Liver (tissue), 9 donors: Measurements from ENCODE around the gene SIPA1L2. TPM values are rescaled to one million over a fixed set of nuclear protein-coding genes. Genes with fewer than 3 reads are reported as not detected.

Experiments used
- DNase-seq: peaks from one replicate; pipeline ENCODE4 v3.0.0-alpha.2; 2017; ENCODE audit warnings: low spot score
- H3K27ac ChIP-seq, 2 donors: one replicate each; pipeline ENCODE4 v1.7.0; 2013; ENCODE audit warnings: inconsistent platforms in 2 of 2, low read length in 2 of 2, control low read depth in 1 of 2, low read depth in 1 of 2, mild to moderate bottlenecking in 1 of 2
- H3K27me3 ChIP-seq, 4 donors: one replicate each; pipeline versions ENCODE4 v1.6.1 to v1.7.0; 2013; ENCODE audit warnings: low read length in 3 of 4, inconsistent platforms in 1 of 4, mild to moderate bottlenecking in 1 of 4, moderate library complexity in 1 of 4; ENCODE audit not compliant: control insufficient read depth in 4 of 4, insufficient read depth in 4 of 4
- H3K36me3 ChIP-seq, 4 donors: one replicate each; pipeline versions ENCODE4 v1.6.1 to v1.7.0; 2013; ENCODE audit warnings: low read length in 3 of 4, mild to moderate bottlenecking in 3 of 4, low read depth in 1 of 4, moderate library complexity in 1 of 4; ENCODE audit not compliant: control insufficient read depth in 4 of 4, insufficient read depth in 3 of 4
- H3K4me1 ChIP-seq, 4 donors: one replicate each; pipeline versions ENCODE4 v1.6.1 to v1.7.0; 2013; ENCODE audit warnings: low read length in 3 of 4, mild to moderate bottlenecking in 3 of 4, moderate library complexity in 1 of 4; ENCODE audit not compliant: control insufficient read depth in 4 of 4, insufficient read depth in 4 of 4
- H3K4me3 ChIP-seq, 3 donors: one replicate each; pipeline versions ENCODE4 v1.6.1 to v1.7.0; 2013; ENCODE audit warnings: low read length in 3 of 3, control low read depth in 1 of 3, low read depth in 1 of 3, mild to moderate bottlenecking in 1 of 3
- H3K9ac ChIP-seq, 2 donors: one replicate each; pipeline ENCODE4 v1.7.0; 2013; ENCODE audit warnings: low read length in 2 of 2, mild to moderate bottlenecking in 2 of 2, moderate library complexity in 2 of 2, control low read depth in 1 of 2, low read depth in 1 of 2
- H3K9me3 ChIP-seq, 4 donors: one replicate each; pipeline versions ENCODE4 v1.6.1 to v1.7.0; 2013; ENCODE audit warnings: low read length in 3 of 4; ENCODE audit not compliant: control insufficient read depth in 4 of 4
- FOXA1 ChIP-seq: IDR thresholded peaks from 2 replicates; pipeline ENCODE4 v1.6.1; 2016; ENCODE audit warnings: antibody characterized with exemption
- FOXA2 ChIP-seq: IDR thresholded peaks from 2 replicates; pipeline ENCODE4 v1.6.1; 2016; ENCODE audit warnings: antibody characterized with exemption
- GABPA ChIP-seq, 2 donors: IDR thresholded peaks in 1 of 2; conservative IDR thresholded peaks in 1 of 2; 2 replicates each; pipeline ENCODE4 v1.6.1; 2016; ENCODE audit warnings: antibody characterized with exemption in 2 of 2, mild to moderate bottlenecking in 1 of 2, moderate library complexity in 1 of 2
- HNF4A ChIP-seq, 2 donors: conservative IDR thresholded peaks; 2 replicates each; pipeline ENCODE4 v1.6.1; 2016; ENCODE audit warnings: antibody characterized with exemption in 2 of 2, mild to moderate bottlenecking in 2 of 2
- HNF4G ChIP-seq: IDR thresholded peaks from 2 replicates; pipeline ENCODE4 v1.6.1; 2016; ENCODE audit warnings: antibody characterized with exemption
- JUND ChIP-seq, 2 donors: IDR thresholded peaks; 2 replicates each; pipeline ENCODE4 v1.6.1; 2016; ENCODE audit warnings: antibody characterized with exemption in 2 of 2
- NR2F2 ChIP-seq: IDR thresholded peaks from 2 replicates; pipeline ENCODE4 v1.6.1; 2016; ENCODE audit warnings: antibody characterized with exemption
- RAD21 ChIP-seq, 2 donors: IDR thresholded peaks; 2 replicates each; pipeline ENCODE4 v1.6.1; 2016; ENCODE audit warnings: antibody characterized with exemption in 2 of 2, mild to moderate bottlenecking in 2 of 2
- SP1 ChIP-seq: IDR thresholded peaks from 2 replicates; pipeline ENCODE4 v1.6.1; 2018; ENCODE audit warnings: antibody characterized with exemption, mild to moderate bottlenecking
- TAF1 ChIP-seq: conservative IDR thresholded peaks from 2 replicates; pipeline ENCODE4 v1.6.1; 2016; ENCODE audit warnings: antibody characterized with exemption, mild to moderate bottlenecking
- YY1 ChIP-seq: IDR thresholded peaks from 2 replicates; pipeline ENCODE4 v1.6.1; 2016; ENCODE audit warnings: antibody characterized with exemption, mild to moderate bottlenecking
- WGBS: extraction: QIAGEN DNeasy Blood & Tissue Kit; methylation state at CpG from one replicate; pipeline ENCODE4 v1.1.7; 2013; 5-methylcytosine and 5-hydroxymethylcytosine counted together
- polyA plus RNA-seq, 2 donors: library from polyadenylated mRNA; stranded (reverse) in 1 of 2; unstranded in 1 of 2; fragments of 200-250 nt in 1 of 2; fragments of >200 nt in 1 of 2; fragmentation: Nextera tagmentation in 1 of 2; extraction: Ambion mirVana in 1 of 2; gene quantifications; one replicate each; pipeline versions ENCODE4 v1.2.1 to v1.2.3, GENCODE V29; 2013 to 2015
- total RNA-seq, 2 donors: library from RNA; depleted of rRNA; stranded (reverse); fragments of >200 nt; gene quantifications; one replicate each; pipeline ENCODE4 v1.2.3, GENCODE V29; 2014
- TF ChIP-seq, protein P1 (sequence below): fragments of 150-350 bp; IDR thresholded peaks from 2 replicates; pipeline ENCODE4 v1.5.1; 2017; ENCODE audit warnings: improper control_type of control experiment, low read depth, low read length; ENCODE audit not compliant: missing input control
- TF ChIP-seq, protein P2 (sequence below): IDR thresholded peaks from 2 replicates; pipeline ENCODE4 v1.6.1; 2016; ENCODE audit warnings: antibody characterized with exemption
- TF ChIP-seq, protein P3 (sequence below): IDR thresholded peaks from 2 replicates; pipeline ENCODE4 v1.6.1; 2016; ENCODE audit warnings: antibody characterized with exemption
- TF ChIP-seq, protein P4 (sequence below): IDR thresholded peaks from 2 replicates; pipeline ENCODE4 v1.6.1; 2016; ENCODE audit warnings: antibody characterized with exemption
- TF ChIP-seq, protein P5 (sequence below): IDR thresholded peaks from 2 replicates; pipeline ENCODE4 v1.6.1; 2016; ENCODE audit warnings: antibody characterized with exemption, mild to moderate bottlenecking
- donor health status: healthy.
- donor health status: healthy.
- donor health status: healthy.
- donor health status: healthy.
- donor health status: healthy.

SIPA1L2 gene
- total and polyA plus RNA-seq, 4 donors, result 1.9 to 18.5 (median 4.0) TPM

DNA sequence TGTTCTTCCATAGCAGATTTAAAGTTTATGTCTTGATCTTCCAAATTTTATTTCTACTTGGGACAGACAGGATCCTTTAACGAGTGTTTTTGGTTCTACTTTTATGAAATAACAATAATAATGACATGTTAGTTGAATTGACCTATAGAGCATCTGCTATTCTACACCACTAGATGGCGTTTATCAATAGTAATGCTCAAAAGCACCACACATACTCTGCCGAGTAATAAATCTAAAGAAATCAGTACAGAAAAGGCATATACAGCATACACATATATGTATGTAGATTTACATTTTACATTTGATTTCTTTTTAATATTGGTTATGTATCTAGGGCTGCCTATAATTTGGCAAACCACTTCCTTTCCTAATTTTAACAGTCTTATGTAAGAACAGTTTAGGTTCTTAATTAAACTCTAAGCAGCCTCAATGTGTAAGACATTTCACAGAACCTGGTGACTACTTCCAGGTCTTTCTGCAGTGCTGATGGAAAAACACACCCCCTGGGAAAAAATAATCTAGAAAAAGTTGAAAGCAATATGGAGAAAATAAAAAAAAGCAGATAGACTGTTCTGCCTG, 5.9 kb upstream of the SIPA1L2 start:
- Histone ChIP-seq H3K36me3 (no peaks in the 10 kb centered on the region), H3K27ac (no peak overlapping the region), H3K4me3 (no peak overlapping the region), H3K9me3 (no peaks in the 10 kb centered on the region), H3K4me1 (peaks cover 4 to 28% (median 17%) of the 10 kb centered on the region in 4 donors), H3K27me3 (no peaks in the 10 kb centered on the region), H3K9ac (no peak overlapping the region)
- WGBS, result under 1% methylated on average over 3 of the region's 3 CpGs
- no peak for DNase-seq
- TF ChIP-seq SP1, result no peak
- TF ChIP-seq, protein P1, sequence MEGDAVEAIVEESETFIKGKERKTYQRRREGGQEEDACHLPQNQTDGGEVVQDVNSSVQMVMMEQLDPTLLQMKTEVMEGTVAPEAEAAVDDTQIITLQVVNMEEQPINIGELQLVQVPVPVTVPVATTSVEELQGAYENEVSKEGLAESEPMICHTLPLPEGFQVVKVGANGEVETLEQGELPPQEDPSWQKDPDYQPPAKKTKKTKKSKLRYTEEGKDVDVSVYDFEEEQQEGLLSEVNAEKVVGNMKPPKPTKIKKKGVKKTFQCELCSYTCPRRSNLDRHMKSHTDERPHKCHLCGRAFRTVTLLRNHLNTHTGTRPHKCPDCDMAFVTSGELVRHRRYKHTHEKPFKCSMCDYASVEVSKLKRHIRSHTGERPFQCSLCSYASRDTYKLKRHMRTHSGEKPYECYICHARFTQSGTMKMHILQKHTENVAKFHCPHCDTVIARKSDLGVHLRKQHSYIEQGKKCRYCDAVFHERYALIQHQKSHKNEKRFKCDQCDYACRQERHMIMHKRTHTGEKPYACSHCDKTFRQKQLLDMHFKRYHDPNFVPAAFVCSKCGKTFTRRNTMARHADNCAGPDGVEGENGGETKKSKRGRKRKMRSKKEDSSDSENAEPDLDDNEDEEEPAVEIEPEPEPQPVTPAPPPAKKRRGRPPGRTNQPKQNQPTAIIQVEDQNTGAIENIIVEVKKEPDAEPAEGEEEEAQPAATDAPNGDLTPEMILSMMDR, result peak; percentile 73
- peak; percentile 95 to 96 for TF ChIP-seq RAD21 (IDR thresholded peaks at IDR 0.05)
- TF ChIP-seq JUND (IDR thresholded peaks at IDR 0.05), result no peak

- Histone ChIP-seq H3K36me3 (no peaks in the 10 kb centered on the region), H3K9ac (no peak overlapping the region), H3K27me3 (no peaks in the 10 kb centered on the region), H3K27ac (no peak overlapping the region), H3K4me3 (no peak overlapping the region), H3K9me3 (no peaks in the 10 kb centered on the region), H3K4me1 (peaks cover 4 to 32% (median 19%) of the 10 kb centered on the region in 4 donors)
- TF ChIP-seq, protein P2, sequence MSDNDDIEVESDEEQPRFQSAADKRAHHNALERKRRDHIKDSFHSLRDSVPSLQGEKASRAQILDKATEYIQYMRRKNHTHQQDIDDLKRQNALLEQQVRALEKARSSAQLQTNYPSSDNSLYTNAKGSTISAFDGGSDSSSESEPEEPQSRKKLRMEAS, result no peak
- TF ChIP-seq, protein P3, sequence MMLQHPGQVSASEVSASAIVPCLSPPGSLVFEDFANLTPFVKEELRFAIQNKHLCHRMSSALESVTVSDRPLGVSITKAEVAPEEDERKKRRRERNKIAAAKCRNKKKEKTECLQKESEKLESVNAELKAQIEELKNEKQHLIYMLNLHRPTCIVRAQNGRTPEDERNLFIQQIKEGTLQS, result no peak
- TF ChIP-seq, protein P4, sequence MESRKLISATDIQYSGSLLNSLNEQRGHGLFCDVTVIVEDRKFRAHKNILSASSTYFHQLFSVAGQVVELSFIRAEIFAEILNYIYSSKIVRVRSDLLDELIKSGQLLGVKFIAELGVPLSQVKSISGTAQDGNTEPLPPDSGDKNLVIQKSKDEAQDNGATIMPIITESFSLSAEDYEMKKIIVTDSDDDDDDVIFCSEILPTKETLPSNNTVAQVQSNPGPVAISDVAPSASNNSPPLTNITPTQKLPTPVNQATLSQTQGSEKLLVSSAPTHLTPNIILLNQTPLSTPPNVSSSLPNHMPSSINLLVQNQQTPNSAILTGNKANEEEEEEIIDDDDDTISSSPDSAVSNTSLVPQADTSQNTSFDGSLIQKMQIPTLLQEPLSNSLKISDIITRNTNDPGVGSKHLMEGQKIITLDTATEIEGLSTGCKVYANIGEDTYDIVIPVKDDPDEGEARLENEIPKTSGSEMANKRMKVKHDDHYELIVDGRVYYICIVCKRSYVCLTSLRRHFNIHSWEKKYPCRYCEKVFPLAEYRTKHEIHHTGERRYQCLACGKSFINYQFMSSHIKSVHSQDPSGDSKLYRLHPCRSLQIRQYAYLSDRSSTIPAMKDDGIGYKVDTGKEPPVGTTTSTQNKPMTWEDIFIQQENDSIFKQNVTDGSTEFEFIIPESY, result no peak
- TF ChIP-seq GABPA (IDR thresholded peaks at IDR 0.05 in 1 of 2, conservative IDR thresholded peaks at IDR 0.05 in 1 of 2) (no peak), JUND (IDR thresholded peaks at IDR 0.05) (no peak), TAF1 (no peak), HNF4A (conservative IDR thresholded peaks at IDR 0.05) (no peak), YY1 (no peak), FOXA1 (no peak), RAD21 (IDR thresholded peaks at IDR 0.05) (no peak), NR2F2 (no peak), SP1 (no peak), FOXA2 (no peak), HNF4G (no peak)
- TF ChIP-seq, protein P5, sequence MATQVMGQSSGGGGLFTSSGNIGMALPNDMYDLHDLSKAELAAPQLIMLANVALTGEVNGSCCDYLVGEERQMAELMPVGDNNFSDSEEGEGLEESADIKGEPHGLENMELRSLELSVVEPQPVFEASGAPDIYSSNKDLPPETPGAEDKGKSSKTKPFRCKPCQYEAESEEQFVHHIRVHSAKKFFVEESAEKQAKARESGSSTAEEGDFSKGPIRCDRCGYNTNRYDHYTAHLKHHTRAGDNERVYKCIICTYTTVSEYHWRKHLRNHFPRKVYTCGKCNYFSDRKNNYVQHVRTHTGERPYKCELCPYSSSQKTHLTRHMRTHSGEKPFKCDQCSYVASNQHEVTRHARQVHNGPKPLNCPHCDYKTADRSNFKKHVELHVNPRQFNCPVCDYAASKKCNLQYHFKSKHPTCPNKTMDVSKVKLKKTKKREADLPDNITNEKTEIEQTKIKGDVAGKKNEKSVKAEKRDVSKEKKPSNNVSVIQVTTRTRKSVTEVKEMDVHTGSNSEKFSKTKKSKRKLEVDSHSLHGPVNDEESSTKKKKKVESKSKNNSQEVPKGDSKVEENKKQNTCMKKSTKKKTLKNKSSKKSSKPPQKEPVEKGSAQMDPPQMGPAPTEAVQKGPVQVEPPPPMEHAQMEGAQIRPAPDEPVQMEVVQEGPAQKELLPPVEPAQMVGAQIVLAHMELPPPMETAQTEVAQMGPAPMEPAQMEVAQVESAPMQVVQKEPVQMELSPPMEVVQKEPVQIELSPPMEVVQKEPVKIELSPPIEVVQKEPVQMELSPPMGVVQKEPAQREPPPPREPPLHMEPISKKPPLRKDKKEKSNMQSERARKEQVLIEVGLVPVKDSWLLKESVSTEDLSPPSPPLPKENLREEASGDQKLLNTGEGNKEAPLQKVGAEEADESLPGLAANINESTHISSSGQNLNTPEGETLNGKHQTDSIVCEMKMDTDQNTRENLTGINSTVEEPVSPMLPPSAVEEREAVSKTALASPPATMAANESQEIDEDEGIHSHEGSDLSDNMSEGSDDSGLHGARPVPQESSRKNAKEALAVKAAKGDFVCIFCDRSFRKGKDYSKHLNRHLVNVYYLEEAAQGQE, result no peak
- TF ChIP-seq, protein P1, result no peak
- DNase-seq, result no peak
Observed at GRCh38 chr1:232635279-232635678, 5.3 kb upstream of the SIPA1L2 start.
